Subcutaneous abdominal adipose tissue (tissue), 5 donors: Measurements from ENCODE around the gene MYOF.
"Not testable (repeated sequence)": the region's sequence is repeated elsewhere in the genome, so short reads cannot be mapped to it uniquely, and the experiment has no call there.

ENCODE experiments used
- H3K27ac ChIP-seq: one replicate; pipeline ENCODE4 v1.7.0; 2013; ENCODE audit warnings: low read depth, mild to moderate bottlenecking, inconsistent platforms, low read length, moderate library complexity
- H3K27me3 ChIP-seq, 5 donors: one replicate each; pipeline ENCODE4 v1.7.0; 2013; ENCODE audit warnings: low read length in 5 of 5, inconsistent platforms in 1 of 5; ENCODE audit not compliant: control insufficient read depth in 5 of 5, insufficient read depth in 4 of 5
- H3K36me3 ChIP-seq, 5 donors: one replicate each; pipeline ENCODE4 v1.7.0; 2013; ENCODE audit warnings: low read length in 5 of 5; ENCODE audit not compliant: control insufficient read depth in 5 of 5, insufficient read depth in 5 of 5
- H3K4me1 ChIP-seq, 5 donors: one replicate each; pipeline ENCODE4 v1.7.0; 2013; ENCODE audit warnings: low read length in 5 of 5, mild to moderate bottlenecking in 3 of 5, moderate library complexity in 1 of 5; ENCODE audit not compliant: control insufficient read depth in 5 of 5, insufficient read depth in 5 of 5
- H3K4me3 ChIP-seq, 5 donors: one replicate each; pipeline ENCODE4 v1.7.0; 2013; ENCODE audit warnings: low read length in 5 of 5, low read depth in 1 of 5
- H3K9ac ChIP-seq, 5 donors: one replicate each; pipeline ENCODE4 v1.7.0; 2013; ENCODE audit warnings: low read length in 5 of 5, mild to moderate bottlenecking in 4 of 5, moderate library complexity in 3 of 5
- H3K9me3 ChIP-seq, 5 donors: one replicate each; pipeline ENCODE4 v1.7.0; 2013; ENCODE audit warnings: low read length in 5 of 5; ENCODE audit not compliant: control insufficient read depth in 5 of 5
- donor health status: healthy.
- donor health status: healthy.
- donor health status: healthy.
- donor health status: healthy.
- donor health status: healthy.

Gene MYOF

DNA sequence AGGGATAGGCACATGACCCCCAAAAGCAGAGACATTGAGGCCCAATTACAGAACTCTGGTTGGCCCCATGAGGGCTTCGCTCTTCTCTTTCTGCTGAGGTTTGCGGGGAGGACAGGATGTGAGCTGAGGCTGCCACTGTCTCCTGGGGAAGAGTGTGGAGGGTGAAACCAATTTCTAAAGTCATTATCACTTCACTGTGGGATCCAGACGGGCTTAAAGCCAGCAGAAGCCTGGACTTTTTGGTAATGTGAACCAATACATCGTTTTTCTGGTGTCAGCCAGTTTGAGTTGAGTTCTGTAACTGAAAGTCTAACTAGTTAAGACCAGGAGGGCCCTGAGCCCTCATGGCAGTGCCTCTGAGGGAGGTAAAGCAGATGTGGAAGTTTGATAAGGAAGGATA lies 163.0 kb downstream of the MYOF start:
- Histone ChIP-seq H3K4me3 (no peak overlapping the region), H3K36me3 (peaks cover 26 to 90% (median 77%) of the 10 kb centered on the region in 5 donors), H3K9me3 (no peaks in the 10 kb centered on the region), H3K9ac (no peak overlapping the region), H3K4me1 (peaks cover 0 to 6% (median 0%) of the 10 kb centered on the region in 5 donors), H3K27ac (no peak overlapping the region), H3K27me3 (no peaks in the 10 kb centered on the region)

DNA sequence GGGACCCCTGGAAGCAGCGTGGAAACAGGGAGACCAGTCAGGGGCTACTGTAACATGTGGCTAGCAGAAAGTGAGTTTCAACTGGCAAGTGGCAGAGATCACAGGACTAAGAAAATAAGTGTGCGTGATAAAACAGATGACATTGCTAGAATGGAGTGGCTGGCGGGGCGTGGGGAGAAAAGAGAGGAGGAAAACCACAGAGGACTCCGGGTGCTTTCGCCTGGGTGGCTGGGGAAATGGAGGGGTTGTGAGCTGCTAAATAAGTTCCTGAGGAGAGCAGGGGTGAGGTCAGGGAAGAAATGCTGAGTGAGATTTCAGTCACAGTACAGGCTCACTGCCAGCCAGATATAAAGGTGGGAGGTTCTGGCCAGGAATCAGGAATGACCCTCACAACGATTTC lies 166.9 kb downstream of the MYOF start:
- no peak overlapping the region for H3K4me3 ChIP-seq
- H3K4me1 ChIP-seq = peaks cover 0 to 6% (median 0%) of the 10 kb centered on the region in 5 donors
- no peaks in the 10 kb centered on the region for H3K9me3 ChIP-seq
- H3K9ac ChIP-seq = no peak overlapping the region
- no peaks in the 10 kb centered on the region for H3K27me3 ChIP-seq
- H3K36me3 ChIP-seq = peaks cover 19 to 92% (median 82%) of the 10 kb centered on the region in 5 donors
- H3K27ac ChIP-seq = no peak overlapping the region

DNA sequence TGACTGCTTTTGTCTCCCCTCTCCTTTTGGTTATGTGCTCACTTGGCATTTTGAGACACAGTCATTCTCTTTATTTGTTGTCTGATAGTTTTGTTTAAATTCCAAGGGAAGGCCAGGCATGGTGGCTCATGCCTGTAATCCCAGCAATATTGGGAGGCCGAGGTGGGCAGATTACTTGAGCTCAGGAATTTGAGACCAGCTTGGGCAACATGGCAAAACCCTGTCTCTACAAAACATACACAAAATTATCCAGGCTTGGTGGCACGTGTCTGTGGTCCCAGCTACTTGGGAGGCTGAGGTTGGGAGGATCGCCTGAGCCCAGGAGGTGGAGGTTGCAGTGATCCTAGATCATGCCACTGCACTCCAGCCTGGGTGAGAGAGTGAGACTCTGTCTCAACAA lies 167.5 kb downstream of the MYOF start:
- H3K4me3 ChIP-seq, H3K9me3 ChIP-seq, H3K27ac ChIP-seq, H3K27me3 ChIP-seq, H3K9ac ChIP-seq, H3K4me1 ChIP-seq: not testable (repeated sequence)
- H3K36me3 ChIP-seq = peaks cover 19 to 95% (median 85%) of the 10 kb centered on the region in 5 donors

DNA sequence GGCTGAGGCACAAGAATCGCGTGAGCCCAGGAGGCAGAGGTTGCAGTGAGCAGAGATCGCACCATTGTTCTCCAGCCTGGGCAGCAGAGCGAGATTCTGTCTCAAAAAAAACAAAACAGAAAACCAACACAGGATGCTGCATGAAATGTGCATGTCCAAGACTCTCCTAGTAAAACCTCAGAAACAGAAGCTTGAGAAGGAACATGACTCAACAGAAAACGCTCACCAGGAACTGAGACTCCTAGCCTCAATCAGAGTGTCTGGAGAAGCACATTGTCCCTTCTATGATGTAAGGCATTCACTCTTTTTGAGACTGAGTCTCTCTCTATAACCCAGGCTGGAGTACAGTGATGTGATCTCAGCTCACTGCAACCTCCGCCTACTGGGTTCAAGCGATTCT lies 168.3 kb downstream of the MYOF start:
- Histone ChIP-seq H3K9ac (no peak overlapping the region), H3K4me1 (no peaks in the 10 kb centered on the region), H3K4me3 (no peak overlapping the region), H3K27ac (no peak overlapping the region), H3K9me3 (no peaks in the 10 kb centered on the region), H3K36me3 (peaks cover 22 to 95% (median 85%) of the 10 kb centered on the region in 5 donors), H3K27me3 (no peaks in the 10 kb centered on the region)

DNA sequence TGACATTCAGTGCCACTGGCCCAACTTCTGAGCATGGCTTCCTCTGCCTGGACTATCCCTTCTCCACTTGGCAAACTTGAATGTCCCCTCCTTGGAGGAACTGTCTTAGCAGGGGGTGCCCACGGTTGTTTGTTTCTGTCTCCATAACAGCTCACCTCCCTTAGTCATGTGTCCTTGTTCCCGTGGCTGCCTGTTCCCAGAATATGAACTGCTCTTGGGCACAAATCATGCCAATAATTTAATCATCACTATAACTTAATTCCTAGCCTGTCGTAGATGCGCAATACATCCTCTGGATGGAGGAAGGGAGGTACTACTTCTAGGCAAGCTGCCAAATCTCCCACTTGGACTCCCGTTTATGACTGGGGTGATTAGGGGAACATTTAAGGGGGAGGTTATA lies 173.1 kb downstream of the MYOF start:
- no peaks in the 10 kb centered on the region for H3K9me3 ChIP-seq
- H3K4me3 ChIP-seq = no peak overlapping the region
- H3K27me3 ChIP-seq = no peaks in the 10 kb centered on the region
- peaks cover 0 to 5% (median 0%) of the 10 kb centered on the region in 5 donors for H3K4me1 ChIP-seq
- H3K36me3 ChIP-seq = peaks cover 24 to 75% (median 58%) of the 10 kb centered on the region in 5 donors
- no peak overlapping the region for H3K9ac ChIP-seq
- H3K27ac ChIP-seq = no peak overlapping the region

DNA sequence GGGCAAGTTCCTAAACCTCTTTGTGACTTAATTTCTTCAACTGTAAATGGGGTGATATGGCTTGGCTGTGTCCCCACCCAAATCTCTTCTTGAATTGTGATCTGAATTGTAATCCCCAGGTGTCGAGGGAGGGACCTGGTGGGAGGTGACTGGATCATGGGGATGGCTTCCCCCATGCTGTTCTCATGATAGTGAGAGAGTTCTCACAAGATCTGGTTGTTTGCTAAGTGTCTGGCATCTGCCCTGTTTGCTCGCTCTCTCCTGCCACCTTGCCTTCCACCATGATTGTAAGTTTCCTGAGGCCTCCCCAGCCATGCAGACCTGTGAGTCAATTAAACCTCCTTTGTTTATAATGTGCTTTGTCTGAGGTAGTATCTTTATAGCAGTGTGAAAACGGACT lies 177.0 kb downstream of the MYOF start:
- H3K4me3 ChIP-seq = no peak overlapping the region
- peaks cover 8 to 37% (median 26%) of the 10 kb centered on the region in 5 donors for H3K36me3 ChIP-seq
- peaks cover 0 to 5% (median 0%) of the 10 kb centered on the region in 5 donors for H3K4me1 ChIP-seq
- no peak overlapping the region for H3K27ac ChIP-seq
- H3K27me3 ChIP-seq = no peaks in the 10 kb centered on the region
- H3K9me3 ChIP-seq = no peaks in the 10 kb centered on the region
- H3K9ac ChIP-seq = no peak overlapping the region

DNA sequence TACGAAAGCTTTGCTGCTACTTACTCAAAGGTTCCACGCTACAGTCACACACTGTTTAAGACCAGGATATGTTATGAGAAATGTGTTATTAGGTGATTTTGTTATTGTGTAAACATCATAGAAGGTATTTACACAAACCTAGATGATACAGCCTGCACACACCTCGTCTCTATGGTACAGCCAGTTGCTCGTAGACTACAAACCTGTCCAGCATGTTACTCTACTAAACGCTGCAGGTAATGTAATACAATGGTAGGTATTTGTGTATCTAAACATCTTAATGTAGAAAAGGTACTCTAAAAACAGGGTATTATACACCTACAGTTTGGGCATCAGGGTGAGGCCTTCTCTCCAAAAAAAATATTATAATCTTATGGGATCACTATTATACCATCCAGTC lies 181.2 kb downstream of the MYOF start:
- H3K27me3 ChIP-seq = no peaks in the 10 kb centered on the region
- peaks cover 2 to 11% (median 5%) of the 10 kb centered on the region in 5 donors for H3K36me3 ChIP-seq
- no peak overlapping the region for H3K27ac ChIP-seq
- no peak overlapping the region for H3K4me3 ChIP-seq
- H3K4me1 ChIP-seq = no peaks in the 10 kb centered on the region
- no peak overlapping the region for H3K9ac ChIP-seq
- H3K9me3 ChIP-seq = no peaks in the 10 kb centered on the region

DNA sequence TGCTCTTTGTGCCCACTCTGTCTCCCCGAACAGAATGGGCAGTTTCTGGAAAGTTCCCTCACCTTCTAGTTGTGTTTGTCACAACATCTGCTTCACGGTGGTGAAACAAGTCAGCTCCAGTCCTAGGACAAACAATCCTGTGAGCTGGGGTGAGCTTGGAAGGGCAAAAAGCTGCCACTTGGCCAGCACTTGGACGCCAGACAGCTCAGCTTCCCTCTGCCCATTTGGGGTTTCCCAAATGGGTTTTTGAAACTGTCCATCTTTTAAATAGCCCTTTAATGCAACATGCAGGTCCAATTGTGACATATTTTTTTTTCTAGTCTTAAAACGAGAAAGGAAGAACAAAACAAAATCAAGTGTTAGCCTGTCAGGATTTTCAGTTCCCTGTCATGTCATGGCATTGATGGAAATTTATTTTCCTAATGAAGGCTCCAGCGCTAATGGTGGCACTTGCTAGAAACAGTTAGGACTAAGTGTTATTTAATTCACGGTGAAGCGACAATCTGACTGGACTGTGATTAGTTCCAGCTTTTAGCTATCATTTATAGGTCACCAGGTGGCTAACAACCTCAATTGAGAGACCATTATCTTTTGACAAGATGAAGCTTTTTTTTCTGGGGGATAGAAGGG lies 181.7 kb downstream of the MYOF start:
- Histone ChIP-seq H3K9ac (no peak overlapping the region), H3K9me3 (no peaks in the 10 kb centered on the region), H3K27ac (no peak overlapping the region), H3K4me1 (no peaks in the 10 kb centered on the region), H3K4me3 (no peak overlapping the region), H3K36me3 (peaks cover 2 to 7% (median 4%) of the 10 kb centered on the region in 5 donors), H3K27me3 (no peaks in the 10 kb centered on the region)

DNA sequence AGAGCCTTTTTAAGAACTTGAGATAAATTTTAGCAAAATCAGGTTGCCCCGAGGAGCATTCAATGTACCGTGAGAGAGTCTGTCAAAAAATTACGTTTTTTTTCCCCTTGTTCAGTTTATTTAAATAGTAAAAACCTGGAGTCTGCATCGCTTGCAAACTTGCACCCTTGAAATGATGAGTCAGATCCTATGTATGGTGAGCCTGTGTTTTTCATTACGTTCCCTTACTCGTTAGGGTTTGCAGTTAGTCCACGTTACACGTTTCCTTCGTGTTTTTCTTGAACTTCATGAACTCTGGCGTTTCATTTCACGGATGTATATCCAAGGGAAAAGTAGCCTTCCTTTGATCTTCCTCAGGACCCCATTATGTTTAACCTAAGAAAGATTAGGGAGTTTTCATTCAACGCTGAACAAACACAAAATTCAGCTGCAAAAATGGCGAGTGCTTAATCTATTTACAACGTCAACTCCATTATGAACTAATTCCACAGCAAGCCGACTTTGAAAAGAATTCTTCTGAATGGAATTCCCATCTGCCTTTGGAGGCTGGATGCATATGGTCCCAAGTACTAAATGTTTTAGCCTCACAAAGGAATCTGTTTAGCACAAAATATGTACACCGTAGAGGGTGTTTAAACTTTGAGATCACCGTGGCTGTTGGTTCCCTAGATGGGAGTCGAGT lies 182.4 kb downstream of the MYOF start:
- Histone ChIP-seq H3K27ac (no peak overlapping the region), H3K9ac (no peak overlapping the region), H3K4me1 (no peaks in the 10 kb centered on the region), H3K9me3 (no peaks in the 10 kb centered on the region), H3K27me3 (no peaks in the 10 kb centered on the region), H3K4me3 (no peak overlapping the region), H3K36me3 (peaks cover 0 to 4% (median 0%) of the 10 kb centered on the region in 5 donors)

DNA sequence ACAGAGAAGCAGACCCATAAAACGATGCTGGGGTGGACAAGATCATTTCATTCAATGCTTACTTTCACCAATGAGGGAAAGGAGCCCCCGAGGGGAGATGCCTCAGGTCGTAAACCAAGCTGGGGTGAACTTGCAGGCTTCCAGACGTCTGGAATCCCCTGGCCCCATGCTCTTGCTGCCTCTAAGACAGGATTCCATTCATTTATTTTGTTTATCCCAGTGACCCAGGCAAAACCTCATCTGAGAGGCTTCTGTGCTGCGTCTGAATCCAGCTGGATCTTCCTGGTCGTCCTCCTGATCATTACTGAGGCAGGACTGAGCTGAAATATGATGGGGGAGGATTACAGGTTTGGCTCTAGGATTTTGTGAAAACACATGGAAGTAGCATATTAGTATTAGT lies 182.9 kb downstream of the MYOF start:
- Histone ChIP-seq H3K27ac (no peak overlapping the region), H3K4me3 (no peak overlapping the region), H3K4me1 (no peaks in the 10 kb centered on the region)

More for the DNA sequence above, 182.9 kb downstream of the MYOF start:
- no peaks in the 10 kb centered on the region for H3K36me3 ChIP-seq
- H3K27me3 ChIP-seq = no peaks in the 10 kb centered on the region
- no peaks in the 10 kb centered on the region for H3K9me3 ChIP-seq
- H3K9ac ChIP-seq = no peak overlapping the region
